Osteoblast (primary cell): ENCODE results near the gene MINDY3. TPM values are rescaled to one million over a fixed set of nuclear protein-coding genes. Genes with fewer than 3 reads are reported as not detected.

Experiments
- DNase-seq: peaks from one replicate; pipeline ENCODE4 v3.0.0; 2011; ENCODE audit warnings: low spot score, mixed read lengths; ENCODE audit not compliant: insufficient read length; ENCODE audit errors: missing footprints
- H2AFZ ChIP-seq: 2 replicates; pipeline ENCODE4 v1.6.0; 2011; ENCODE audit warnings: mild to moderate bottlenecking, low read length
- H3K27ac ChIP-seq: 2 replicates; pipeline ENCODE4 v1.5.1; 2011; ENCODE audit warnings: mild to moderate bottlenecking, low read depth, low read length, moderate library complexity
- H3K27me3 ChIP-seq: 2 replicates; pipeline ENCODE4 v1.6.0; 2012; ENCODE audit warnings: mild to moderate bottlenecking, control low read depth, inconsistent platforms, low read length, moderate library complexity; ENCODE audit not compliant: insufficient read depth
- H3K36me3 ChIP-seq: 2 replicates; pipeline ENCODE4 v1.5.1; 2011; ENCODE audit warnings: mild to moderate bottlenecking, low read length, control low read depth, moderate library complexity; ENCODE audit not compliant: insufficient read depth
- H3K4me1 ChIP-seq: 2 replicates; pipeline ENCODE4 v1.5.1; 2011; ENCODE audit warnings: mild to moderate bottlenecking, low read length, control low read depth, moderate library complexity; ENCODE audit not compliant: insufficient read depth
- H3K4me2 ChIP-seq: 2 replicates; pipeline ENCODE4 v1.6.0; 2011; ENCODE audit warnings: mild to moderate bottlenecking, low read length; ENCODE audit not compliant: insufficient read depth
- H3K4me3 ChIP-seq: fragments of 200-600 bp; sonication (generic); 3 replicates; pipeline ENCODE4 v1.5.1; 2012; ENCODE audit warnings: mild to moderate bottlenecking, low read length, inconsistent platforms; ENCODE audit not compliant: insufficient read depth
- H3K79me2 ChIP-seq: 2 replicates; pipeline ENCODE4 v1.6.0; 2012; ENCODE audit warnings: mild to moderate bottlenecking, low read length, control low read depth, inconsistent platforms; ENCODE audit not compliant: insufficient read depth
- H3K9me3 ChIP-seq: 2 replicates; pipeline ENCODE4 v1.5.1; 2011; ENCODE audit warnings: low read depth, low read length, control low read depth
- H4K20me1 ChIP-seq: 2 replicates; pipeline ENCODE4 v1.6.0; 2012; ENCODE audit warnings: mild to moderate bottlenecking, low read length, control low read depth; ENCODE audit not compliant: insufficient read depth
- CTCF ChIP-seq: IDR thresholded peaks from 2 replicates; pipeline ENCODE4 v1.5.1; 2011; ENCODE audit warnings: mild to moderate bottlenecking, low read depth, low read length, moderate library complexity; ENCODE audit errors: extremely low read depth
- total RNA-seq: library from RNA; depleted of rRNA; stranded (reverse); fragments of >200 nt; gene quantifications from 2 replicates; pipeline ENCODE4 v1.2.3, GENCODE V29; 2012

Gene MINDY3
- total RNA-seq, 1 donor = 36.6 TPM

- no peak overlapping the region for H3K4me2 ChIP-seq
- H3K27ac ChIP-seq = no peak overlapping the region
- H3K27me3 ChIP-seq = no peaks in the 10 kb centered on the region
- H3K4me1 ChIP-seq = no peaks in the 10 kb centered on the region
- TF ChIP-seq CTCF = no peak
- H3K79me2 ChIP-seq = no peaks in the 10 kb centered on the region
- no peaks in the 10 kb centered on the region for H3K9me3 ChIP-seq
- peaks cover 6% of the 10 kb centered on the region for H3K36me3 ChIP-seq
- no peak overlapping the region for H3K4me3 ChIP-seq
- DNase-seq = no peak
- no peaks in the 10 kb centered on the region for H4K20me1 ChIP-seq
- no peak overlapping the region for H2AFZ ChIP-seq
Observed at GRCh38 chr10:15813415-15813814, 46.9 kb downstream of the MINDY3 start.

- no peak for TF ChIP-seq CTCF
- Histone ChIP-seq H3K4me3 (no peak overlapping the region), H2AFZ (no peak overlapping the region), H3K4me1 (no peaks in the 10 kb centered on the region), H3K9me3 (no peaks in the 10 kb centered on the region), H3K27ac (no peak overlapping the region), H3K79me2 (no peaks in the 10 kb centered on the region), H3K27me3 (no peaks in the 10 kb centered on the region), H3K36me3 (peaks cover 5% of the 10 kb centered on the region), H4K20me1 (no peaks in the 10 kb centered on the region), H3K4me2 (no peak overlapping the region)
- no peak for DNase-seq
Observed at GRCh38 chr10:15809450-15809849, 50.9 kb downstream of the MINDY3 start.

GRCh38 chr10:15808204-15808797, 52.0 kb downstream of the MINDY3 start:
- H3K27ac ChIP-seq = no peak overlapping the region
- H3K36me3 ChIP-seq = peaks cover 5% of the 10 kb centered on the region
- no peak for DNase-seq
- no peaks in the 10 kb centered on the region for H3K79me2 ChIP-seq
- H3K9me3 ChIP-seq = no peaks in the 10 kb centered on the region
- H3K27me3 ChIP-seq = no peaks in the 10 kb centered on the region
- no peaks in the 10 kb centered on the region for H4K20me1 ChIP-seq
- no peak overlapping the region for H3K4me2 ChIP-seq
- no peak overlapping the region for H3K4me3 ChIP-seq
- TF ChIP-seq CTCF = no peak
- H3K4me1 ChIP-seq = no peaks in the 10 kb centered on the region
- no peak overlapping the region for H2AFZ ChIP-seq

GRCh38 chr10:15805395-15806058, 54.8 kb downstream of the MINDY3 start:
- Histone ChIP-seq H3K27me3 (no peaks in the 10 kb centered on the region), H3K36me3 (peaks cover 5% of the 10 kb centered on the region), H2AFZ (no peak overlapping the region), H3K9me3 (no peaks in the 10 kb centered on the region), H3K79me2 (no peaks in the 10 kb centered on the region), H3K4me1 (no peaks in the 10 kb centered on the region), H3K4me2 (no peak overlapping the region), H4K20me1 (no peaks in the 10 kb centered on the region), H3K4me3 (no peak overlapping the region), H3K27ac (no peak overlapping the region)
- no peak for TF ChIP-seq CTCF
- no peak for DNase-seq
